Renal cortical epithelial cell (primary cell): ENCODE results near the gene ORM2. TPM values are rescaled to one million over a fixed set of nuclear protein-coding genes. Genes with fewer than 3 reads are reported as not detected.

ENCODE experiments used
- DNase-seq: peaks from one replicate; pipeline ENCODE4 v3.0.0-alpha.2; 2011; ENCODE audit warnings: low read depth
- total RNA-seq: library from RNA; depleted of rRNA; stranded (reverse); fragments of >200 nt; gene quantifications from 2 replicates; pipeline ENCODE4 v1.2.3, GENCODE V29; 2014

The ORM2 gene
- total RNA-seq, 1 donor from 2014 or later = not detected

GRCh38 chr9:114294664-114295063 lies 35.0 kb upstream of the ORM2 start:
- no peak for DNase-seq

DNA sequence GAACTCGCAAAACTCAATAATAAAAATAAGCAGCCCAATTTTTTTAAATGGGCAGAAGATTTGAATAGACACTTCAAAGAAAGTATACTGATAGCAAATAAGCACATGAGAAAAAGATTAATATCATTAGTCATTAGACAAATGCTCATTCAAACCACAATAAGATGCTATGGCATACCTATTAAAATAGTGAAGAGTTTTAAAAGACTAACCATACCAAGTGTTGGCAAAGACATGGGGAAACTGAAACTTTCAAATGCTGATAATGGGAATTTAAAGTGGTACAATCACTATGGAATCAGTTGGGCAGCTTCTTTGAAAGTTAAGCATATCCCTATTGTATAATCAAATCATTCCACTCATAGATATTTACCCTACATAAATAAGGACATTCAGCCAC lies 33.3 kb upstream of the ORM2 start:
- DNase-seq = no peak

DNA sequence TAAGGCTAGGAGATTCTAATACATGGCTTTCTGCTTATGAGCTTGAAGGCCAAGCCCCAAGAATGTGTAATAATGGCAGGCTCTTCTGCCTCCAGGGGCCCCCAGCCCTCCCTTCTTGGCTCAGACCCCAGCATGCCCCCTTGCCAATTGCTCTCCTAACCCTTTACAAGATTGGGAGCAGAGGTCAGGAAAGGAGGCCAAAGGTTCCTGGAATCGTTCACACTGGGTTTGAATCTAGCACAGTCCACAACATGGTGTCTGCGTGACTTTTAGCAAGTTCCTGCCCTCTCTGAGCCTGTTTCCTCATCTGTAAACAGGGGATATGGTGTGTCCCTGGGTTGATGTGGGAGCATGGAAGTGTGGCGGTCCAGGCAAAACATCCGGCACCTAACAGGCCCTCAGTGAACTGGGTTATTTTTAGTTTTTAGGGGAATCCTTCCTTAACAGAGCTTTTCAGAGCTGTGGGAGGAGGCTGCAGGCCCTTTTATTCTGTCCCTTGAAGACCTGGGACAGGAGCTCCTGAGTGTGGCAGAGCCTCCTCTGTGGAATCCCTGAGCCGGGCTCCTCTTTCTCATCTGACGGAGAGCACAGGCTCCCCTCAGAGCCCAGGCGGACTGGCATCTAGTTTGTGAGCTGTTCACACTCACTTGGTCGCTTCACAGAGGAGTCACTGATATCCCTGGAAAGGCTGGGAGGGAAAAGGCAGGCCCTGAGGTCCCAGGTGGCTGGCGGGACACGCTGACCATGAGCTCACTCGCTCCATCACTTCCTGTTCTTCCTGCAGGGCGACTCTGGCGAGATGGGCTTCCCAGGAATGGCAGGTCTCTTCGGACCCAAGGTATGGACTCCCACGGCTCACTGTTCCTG lies 30.1 kb upstream of the ORM2 start:
- DNase-seq = no peak

DNA sequence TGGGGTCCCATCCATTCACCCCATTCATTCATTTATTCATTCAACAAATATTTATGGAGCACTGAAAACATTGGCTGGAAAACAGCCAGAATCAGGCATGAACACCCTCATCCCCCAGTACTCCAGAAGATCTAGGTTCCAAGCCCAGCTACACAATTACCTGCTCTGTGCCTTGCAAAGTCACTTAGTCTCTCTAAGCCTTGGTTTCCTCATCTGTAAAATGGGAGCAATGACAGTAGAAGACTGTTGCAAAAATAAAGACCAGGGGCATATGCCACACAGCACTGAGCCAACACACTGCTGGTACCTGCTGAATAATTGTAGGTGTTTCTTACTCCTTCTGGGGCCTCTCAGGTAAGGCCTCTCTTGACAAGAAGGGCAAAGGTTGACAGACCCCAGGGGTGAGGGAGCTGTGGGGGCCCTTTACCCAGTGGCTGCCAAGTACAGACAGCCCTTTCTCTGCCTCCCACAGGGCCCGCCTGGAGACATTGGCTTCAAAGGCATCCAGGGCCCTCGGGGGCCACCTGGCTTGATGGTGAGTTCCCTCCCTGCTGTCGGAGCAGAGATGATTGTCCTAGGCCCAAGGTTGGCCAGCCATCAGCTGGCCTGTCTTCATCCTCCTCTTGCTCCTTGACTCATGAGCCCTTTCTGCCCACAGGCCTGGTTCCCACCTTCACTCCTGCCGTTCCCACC lies 29.4 kb upstream of the ORM2 start:
- no peak for DNase-seq

DNA sequence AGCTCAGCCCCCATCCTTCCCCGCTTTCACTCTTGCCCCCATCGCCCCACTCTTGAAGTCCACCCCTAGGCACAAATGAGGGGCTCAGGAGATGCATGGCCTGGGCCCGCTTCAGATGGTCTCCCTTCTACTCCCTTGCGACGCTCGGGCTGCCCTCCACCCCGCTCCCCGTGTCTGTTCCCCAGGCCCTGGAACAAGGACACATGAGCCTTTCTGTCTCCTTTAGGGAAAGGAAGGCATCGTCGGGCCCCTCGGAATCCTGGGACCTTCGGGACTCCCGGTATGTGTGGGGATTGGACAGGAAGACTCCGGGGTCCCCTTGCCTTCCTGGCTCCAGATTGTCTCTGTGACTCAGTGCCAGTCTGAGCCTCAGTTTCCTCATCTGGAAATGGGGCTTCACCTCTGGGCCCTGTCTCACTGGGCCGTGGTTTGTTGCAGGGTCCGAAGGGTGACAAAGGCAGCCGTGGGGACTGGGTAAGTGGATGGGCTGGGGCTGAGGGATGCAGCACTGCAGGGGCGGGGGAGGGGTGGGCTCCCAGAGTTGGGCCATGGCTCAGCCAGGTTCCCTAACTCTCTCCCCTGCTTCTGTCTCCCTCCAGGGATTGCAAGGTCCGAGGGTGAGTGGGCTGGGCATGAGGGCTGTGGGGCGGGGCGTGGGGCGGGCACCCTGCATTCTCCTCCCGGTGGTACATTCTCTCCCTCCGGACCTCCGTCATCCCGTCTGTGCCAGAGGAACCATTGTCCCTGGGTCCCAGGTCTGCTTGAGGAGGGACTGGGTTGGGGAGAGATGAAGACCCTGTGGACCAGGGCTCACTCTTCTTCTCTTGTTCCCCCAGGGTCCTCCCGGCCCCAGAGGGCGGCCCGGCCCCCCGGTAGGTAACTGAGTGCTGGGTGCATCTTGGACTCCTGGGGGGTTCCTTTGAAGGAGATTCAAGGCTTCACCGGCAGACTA lies 28.5 kb upstream of the ORM2 start:
- no peak for DNase-seq

DNA sequence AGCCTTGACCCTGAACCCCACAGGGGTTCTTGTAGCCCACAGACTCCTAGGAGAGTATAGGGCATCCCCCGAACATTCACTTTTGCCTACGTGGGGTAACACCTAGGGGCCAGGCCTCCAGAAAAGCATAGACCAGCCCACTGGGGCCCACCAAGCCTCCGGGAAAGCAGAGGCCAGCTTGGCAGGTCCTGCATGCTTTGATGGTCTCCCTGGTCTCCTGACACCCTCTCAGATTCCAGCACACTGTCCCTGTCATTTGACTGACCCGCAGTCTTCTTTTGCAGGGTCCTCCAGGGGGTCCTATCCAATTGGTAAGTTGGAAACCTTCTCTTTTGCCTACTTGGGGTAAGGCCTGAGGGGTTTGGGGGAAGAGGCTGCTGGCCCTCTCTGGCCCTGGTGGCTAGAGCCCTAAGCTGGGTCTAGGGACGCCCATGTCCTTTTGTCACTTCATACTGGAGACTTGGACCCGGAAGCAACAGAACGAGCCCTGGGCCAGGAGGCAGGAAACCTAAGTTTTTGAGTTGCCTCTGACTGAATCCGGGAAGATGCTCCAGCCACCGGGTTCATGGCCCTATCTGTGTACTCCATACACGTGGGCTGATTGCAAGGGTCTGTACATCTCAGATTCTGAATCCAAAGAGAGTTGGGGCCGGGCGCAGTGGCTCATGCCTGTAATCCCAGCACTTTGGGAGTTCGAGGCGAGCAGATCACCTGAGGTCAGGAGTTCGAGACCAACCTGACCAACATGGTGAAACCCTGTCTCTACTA lies 27.7 kb upstream of the ORM2 start:
- no peak for DNase-seq

- DNase-seq = no peak
Observed at GRCh38 chr9:114302727-114303126, 26.9 kb upstream of the ORM2 start.

DNA sequence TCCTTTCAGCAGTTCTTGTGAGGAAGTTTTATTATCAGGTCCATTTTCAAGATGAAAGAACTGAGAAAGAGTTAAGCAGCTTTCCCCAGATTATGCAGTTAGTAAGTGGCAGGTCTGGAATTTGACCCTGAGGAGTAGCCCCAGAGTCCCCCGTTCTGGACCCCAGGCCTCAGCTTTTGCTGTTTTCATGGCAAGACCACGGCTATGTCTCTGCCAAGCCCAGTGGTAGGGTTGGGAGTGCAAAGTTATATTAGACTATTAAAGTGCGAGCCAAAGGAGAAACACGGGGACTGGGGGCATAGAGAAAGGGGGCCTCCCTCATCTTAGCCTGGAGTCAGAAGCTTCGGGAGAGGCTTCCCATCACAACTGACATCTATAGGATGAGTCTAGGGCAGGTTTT lies 26.1 kb upstream of the ORM2 start:
- DNase-seq = no peak

DNA sequence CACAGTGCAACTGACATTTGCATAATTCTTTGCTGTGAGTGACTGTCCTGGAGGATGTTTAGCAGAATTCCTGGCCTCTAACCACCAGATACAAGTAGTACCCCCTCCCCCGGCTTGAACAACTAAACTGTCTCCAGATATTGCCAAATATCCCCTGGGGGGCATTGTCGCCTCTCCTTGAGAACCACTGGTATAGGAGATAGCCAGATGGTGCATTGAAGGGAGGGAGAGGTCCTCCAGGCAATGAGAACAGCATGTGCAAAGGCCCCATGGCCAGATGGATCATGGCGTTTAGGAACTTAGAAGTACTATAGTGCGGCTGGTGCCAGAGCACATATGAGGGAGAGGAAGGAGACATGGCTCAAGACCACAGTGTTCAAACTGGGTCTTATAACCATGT lies 25.7 kb upstream of the ORM2 start:
- no peak for DNase-seq

- DNase-seq = no peak
Observed at GRCh38 chr9:114304416-114305188, 25.1 kb upstream of the ORM2 start.

DNA sequence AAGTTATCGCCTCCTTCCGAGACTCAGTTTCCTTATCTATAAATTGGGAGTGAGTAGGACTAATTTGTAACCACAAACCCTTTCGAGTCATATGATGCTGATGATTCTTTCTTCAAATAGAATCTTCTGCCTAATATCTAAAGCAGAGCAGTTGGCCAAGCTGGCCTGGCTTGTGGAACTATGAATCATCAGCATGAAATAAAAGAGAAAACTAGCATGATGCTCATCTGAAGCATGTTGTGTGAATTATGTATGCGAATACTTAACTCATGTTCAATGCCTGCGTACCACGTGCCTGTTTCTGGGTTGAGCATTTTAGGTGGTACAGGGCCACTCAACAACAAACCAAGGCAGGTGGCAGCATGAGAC lies 21.8 kb upstream of the ORM2 start:
- DNase-seq = no peak

DNA sequence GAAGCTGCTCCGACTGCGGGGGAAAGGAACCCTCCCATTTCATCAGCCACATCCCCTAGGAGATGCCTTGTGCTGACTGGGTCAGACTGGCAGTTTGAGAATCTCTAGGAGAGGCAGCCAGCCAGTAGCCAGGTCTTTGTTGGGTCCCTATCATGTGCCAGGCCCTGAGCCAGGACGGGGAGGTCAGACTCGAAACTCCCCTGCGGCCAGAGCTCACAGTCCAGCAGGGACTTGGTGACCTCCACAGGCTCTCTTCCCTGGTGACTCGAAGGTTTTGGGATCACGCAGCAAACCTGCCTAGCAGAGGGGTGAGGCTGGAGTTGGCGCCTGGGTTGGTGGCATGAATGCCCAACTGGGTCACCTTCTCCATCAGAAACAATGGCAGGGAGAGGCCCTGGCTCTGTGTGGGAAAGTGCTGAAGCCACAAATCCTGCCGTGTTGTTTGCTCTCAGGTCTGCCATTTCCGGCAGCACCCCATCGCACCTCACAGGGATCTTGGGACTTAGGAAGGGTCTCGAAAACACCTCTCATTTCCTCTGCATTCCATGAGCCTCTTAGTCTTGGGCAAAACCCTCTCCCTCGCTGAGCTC lies 21.2 kb upstream of the ORM2 start:
- DNase-seq = no peak

DNA sequence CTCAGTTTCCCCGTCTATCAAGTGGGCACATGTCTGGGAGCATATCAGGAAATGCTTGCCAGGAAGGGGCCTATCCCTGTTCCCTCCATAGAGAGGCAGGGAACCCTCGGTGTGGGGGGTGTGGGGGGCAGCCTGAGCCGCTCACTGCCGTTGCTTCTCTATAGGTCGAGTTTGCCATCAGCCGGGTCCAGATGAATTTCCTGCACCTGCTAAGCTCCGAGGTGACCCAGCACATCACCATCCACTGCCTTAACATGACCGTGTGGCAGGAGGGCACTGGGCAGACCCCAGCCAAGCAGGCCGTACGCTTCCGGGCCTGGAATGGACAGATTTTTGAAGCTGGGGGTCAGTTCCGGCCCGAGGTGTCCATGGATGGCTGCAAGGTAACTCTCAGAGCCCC lies 20.6 kb upstream of the ORM2 start:
- no peak for DNase-seq

DNA sequence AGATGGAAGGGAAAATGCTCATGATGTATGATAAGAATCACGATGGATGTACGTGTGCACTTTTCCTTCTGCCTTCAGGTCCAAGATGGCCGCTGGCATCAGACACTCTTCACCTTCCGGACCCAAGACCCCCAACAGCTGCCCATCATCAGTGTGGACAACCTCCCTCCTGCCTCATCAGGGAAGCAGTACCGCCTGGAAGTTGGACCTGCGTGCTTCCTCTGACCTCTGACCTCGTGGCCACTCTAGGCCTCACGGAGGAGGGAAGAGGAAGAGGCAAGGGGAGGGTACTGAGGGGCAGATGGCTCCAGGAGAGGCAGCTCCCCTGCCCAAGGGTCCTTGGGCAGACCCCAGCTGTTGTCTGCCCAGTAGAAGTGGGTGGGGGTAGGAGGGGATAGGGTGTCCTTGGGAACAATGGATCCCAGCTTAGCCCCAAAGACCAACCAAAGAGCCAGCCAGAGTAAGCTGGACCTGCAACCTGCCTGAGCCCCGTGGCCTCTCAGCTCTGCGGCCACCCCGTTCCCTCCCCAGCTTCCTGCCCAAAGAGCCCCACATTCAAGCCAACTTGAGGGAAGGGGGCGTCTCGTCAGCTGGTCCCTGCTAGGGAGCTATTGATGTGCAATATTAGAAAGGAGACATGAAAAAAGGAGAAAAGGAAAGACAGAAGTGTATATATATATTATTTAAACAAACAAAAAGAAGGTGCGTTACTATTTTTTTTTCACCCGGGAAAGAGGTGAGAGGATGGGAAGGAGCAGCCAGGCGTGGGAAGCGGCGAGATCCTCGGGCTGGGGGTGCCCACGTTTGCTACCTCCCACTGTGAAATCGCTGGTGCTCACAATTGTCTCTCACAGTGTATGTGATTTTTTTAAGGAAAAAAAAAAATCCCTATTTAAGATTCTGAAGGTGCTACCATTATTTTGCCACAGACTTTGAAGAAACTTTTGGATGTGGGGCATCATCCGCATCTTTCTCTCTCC lies 18.9 kb upstream of the ORM2 start:
- DNase-seq = no peak

DNA sequence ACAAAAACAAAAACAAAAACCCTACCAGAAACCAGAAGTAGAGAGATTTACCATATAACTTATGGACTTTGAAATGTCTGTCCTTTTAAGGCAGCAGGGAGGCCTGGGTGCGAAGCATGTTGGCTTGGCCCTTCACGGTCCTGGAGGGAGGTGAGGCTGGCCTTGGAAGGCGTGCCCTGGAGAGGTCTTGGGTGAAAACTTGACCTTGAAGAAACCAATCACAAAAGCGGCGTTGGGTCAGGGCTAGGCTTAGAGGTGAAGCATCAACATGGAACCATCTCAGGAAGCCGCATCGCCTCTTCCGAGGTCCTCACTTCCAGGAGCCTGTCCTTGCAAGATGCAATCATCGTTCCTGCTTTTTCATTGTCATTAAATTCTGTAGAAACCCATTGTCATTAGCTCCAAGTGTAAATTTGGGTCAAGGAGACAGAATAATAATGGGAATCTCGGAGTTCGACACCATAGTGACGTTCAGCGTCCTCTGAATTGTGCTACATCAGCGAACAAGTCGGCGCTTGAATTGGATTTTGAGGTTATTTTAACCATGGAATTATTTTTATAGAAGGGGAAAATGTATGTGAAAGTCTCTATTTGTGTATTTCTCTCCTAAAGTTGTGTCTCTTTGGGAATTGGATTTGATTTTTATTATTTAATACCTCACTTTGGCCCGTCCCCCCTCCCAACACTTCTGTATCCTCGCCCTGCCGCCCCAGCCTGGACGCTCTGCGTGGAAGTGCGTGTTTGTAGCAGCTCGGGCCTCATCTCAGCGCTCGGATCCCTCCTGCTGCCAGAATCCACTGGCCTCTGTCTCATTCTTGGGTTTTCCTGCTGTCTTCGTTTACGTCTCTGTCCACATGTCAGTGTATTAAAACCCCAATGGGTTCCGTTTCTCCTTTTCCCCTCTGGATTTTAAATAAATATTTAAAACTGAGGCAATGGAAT lies 17.8 kb upstream of the ORM2 start:
- DNase-seq = no peak

DNA sequence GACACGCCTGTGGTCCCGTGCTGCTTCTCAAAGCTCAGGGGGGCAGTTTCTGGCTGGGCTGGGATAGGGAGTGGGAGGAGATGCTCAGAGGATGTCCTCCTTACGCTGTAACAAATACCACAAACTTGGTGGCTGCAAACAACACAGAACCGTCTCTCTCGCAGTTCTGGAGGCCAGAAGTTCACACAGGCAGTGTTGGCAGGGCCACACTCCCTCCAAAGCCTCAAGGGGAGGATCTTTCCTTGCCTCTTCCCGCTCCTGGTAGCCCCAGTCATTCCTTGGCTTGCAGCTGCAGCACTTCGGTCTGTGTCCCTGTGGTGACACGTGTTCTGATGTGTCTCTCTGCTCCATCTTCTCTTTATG lies 17.2 kb upstream of the ORM2 start:
- no peak for DNase-seq

DNA sequence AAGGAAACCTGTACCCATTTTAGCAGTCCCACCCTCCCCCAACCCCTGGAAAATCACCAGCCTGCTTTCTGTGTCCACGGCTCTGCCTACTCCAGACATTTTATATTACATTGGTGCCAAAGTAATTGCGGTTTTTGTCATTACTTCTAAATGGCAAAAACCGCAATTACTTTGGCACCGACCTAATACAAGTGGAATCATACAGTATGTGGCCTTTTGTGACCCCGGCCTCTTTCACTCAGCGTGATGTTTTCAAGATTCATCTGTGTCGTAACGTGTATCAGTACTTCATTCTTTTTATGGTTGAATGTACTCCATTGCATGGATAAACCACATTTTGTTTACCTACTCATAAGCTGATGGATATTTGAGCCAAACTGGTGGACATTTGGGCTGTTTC lies 16.5 kb upstream of the ORM2 start:
- DNase-seq = no peak

DNA sequence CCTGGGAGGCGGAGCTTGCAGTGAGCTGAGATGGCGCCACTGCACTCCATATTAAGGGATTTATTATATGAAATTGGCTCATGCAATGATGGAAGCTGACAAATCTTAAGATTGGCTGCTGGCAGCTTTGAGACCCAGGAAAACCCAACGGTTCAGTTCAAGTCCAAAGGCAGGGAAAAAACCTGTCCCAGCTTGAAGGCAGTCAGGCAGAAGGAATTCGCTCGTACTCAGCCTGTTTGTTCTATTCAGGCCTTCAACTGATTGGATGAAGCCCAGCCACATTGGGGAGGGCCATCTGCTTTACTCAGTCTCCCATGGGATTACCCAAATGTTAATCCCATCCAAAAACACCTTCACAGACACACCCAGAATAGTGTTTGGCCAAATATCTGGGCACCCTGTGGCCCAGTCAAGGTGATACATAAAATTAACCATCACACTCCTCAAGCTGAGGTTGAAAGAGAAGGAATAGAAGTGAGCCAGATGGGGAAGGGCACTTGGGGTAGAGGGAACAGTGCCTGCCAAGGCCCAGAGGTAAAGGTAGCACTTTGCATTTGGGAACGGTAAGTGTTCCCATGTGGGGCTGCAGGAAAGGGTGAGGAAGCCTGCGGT lies 15.3 kb upstream of the ORM2 start:
- no peak for DNase-seq
